HepG2 (cell line): Measurements from ENCODE around the gene TRIM27. TPM values are rescaled to one million over a fixed set of nuclear protein-coding genes. Genes with fewer than 3 reads are reported as not detected.
A peak's percentile ranks its signal among the peaks of the same experiment; 100 is the strongest.

Source experiments
- AGO2 ChIP-seq: fragments of 200-400 bp; formaldehyde crosslinking; optimal IDR thresholded peaks from 2 replicates; pipeline ENCODE3; 2017; ENCODE audit warnings: mild to moderate bottlenecking, low read depth, low read length, moderate library complexity
- CCDC6 ChIP-seq: sonication (generic); formaldehyde crosslinking; IDR thresholded peaks from 2 replicates; pipeline ENCODE4 v1.8.1; 2022; ENCODE audit warnings: mild to moderate bottlenecking, missing genetic modification reagents, moderate library complexity
- FOXC1 ChIP-seq: sonication (generic); formaldehyde crosslinking; IDR thresholded peaks from 2 replicates; pipeline ENCODE4 v1.8.0; 2022; ENCODE audit warnings: mild to moderate bottlenecking, missing genetic modification reagents, borderline replicate concordance
- KAT7 ChIP-seq: IDR thresholded peaks from 2 replicates; pipeline ENCODE4 v1.6.1; 2018; ENCODE audit warnings: borderline replicate concordance, missing compliant biosample characterization
- MED1 ChIP-seq: sonication (generic); formaldehyde crosslinking; IDR thresholded peaks from 2 replicates; pipeline ENCODE4 v1.4.0; 2020; ENCODE audit warnings: missing genetic modification reagents
- NR2C2 ChIP-seq: sonication (generic); formaldehyde crosslinking; IDR thresholded peaks from 2 replicates; pipeline ENCODE4 v1.4.0; 2020; ENCODE audit warnings: missing genetic modification reagents, mild to moderate bottlenecking, moderate library complexity, borderline replicate concordance
- TAF1 ChIP-seq: sonication (generic); formaldehyde crosslinking; IDR thresholded peaks from 2 replicates; pipeline ENCODE4 v1.4.0; 2020; ENCODE audit warnings: missing genetic modification reagents
- TOPORS ChIP-seq: sonication (generic); formaldehyde crosslinking; IDR thresholded peaks from 2 replicates; pipeline ENCODE4 v1.8.0; 2023; ENCODE audit warnings: mild to moderate bottlenecking, missing genetic modification reagents
- ZBTB7B ChIP-seq: sonication (generic); formaldehyde crosslinking; IDR thresholded peaks from 2 replicates; pipeline ENCODE4 v1.4.0; 2020; ENCODE audit warnings: missing genetic modification reagents
- ZNF24 ChIP-seq: fragments of 450-650 bp; IDR thresholded peaks from 2 replicates; pipeline ENCODE4 v1.6.1; 2017; ENCODE audit warnings: antibody characterized with exemption, mild to moderate bottlenecking
- ZNF331 ChIP-seq: sonication (generic); formaldehyde crosslinking; IDR thresholded peaks from 2 replicates; pipeline ENCODE4 v1.4.0; 2020; ENCODE audit warnings: missing genetic modification reagents
- ZNF503 ChIP-seq: sonication (generic); formaldehyde crosslinking; IDR thresholded peaks from 2 replicates; pipeline ENCODE4 v1.4.0; 2020; ENCODE audit warnings: missing genetic modification reagents
- ZNF609 ChIP-seq: sonication (generic); formaldehyde crosslinking; IDR thresholded peaks from 2 replicates; pipeline ENCODE4 v1.4.0; 2020; ENCODE audit warnings: mild to moderate bottlenecking, missing genetic modification reagents, borderline replicate concordance
- ZNF670 ChIP-seq: sonication (generic); formaldehyde crosslinking; IDR thresholded peaks from 2 replicates; pipeline ENCODE4 v1.8.0; 2022; ENCODE audit warnings: mild to moderate bottlenecking, missing genetic modification reagents, borderline replicate concordance
- ZNF674 ChIP-seq: sonication (generic); formaldehyde crosslinking; IDR thresholded peaks from 2 replicates; pipeline ENCODE4 v1.5.0; 2020; ENCODE audit warnings: low read depth, mild to moderate bottlenecking, missing genetic modification reagents
- polyA plus RNA-seq, 8 experiments: library from polyadenylated mRNA; depleted of rRNA in 3 of 8; stranded (reverse) in 7 of 8; unstranded in 1 of 8; fragments of >200 nt; fragmentation: Illumina TruSeq in 4 of 8; extraction: Trizol in 4 of 8; gene quantifications; 2 replicates each; pipeline versions ENCODE4 v1.2.1 to v1.2.3, GENCODE V29; 2011 to 2016; ENCODE audit warnings: low read depth in 4 of 8, missing spikeins in 1 of 8, mixed read lengths in 1 of 8; ENCODE audit not compliant: insufficient read depth in 1 of 8
- total RNA-seq, 5 experiments: library from RNA; depleted of rRNA; stranded (reverse); fragments of >200 nt; fragmentation: Illumina TruSeq; extraction: Trizol; gene quantifications; 2 replicates each; pipeline ENCODE4 v1.2.3, GENCODE V29; 2016; ENCODE audit warnings: low read depth in 1 of 5
- TF ChIP-seq, protein P1 (sequence below): sonication (generic); formaldehyde crosslinking; IDR thresholded peaks from 2 replicates; pipeline ENCODE4 v1.5.0; 2020; ENCODE audit warnings: missing genetic modification reagents, mild to moderate bottlenecking, borderline replicate concordance
- TF ChIP-seq, protein P2 (sequence below): sonication (generic); formaldehyde crosslinking; IDR thresholded peaks from 2 replicates; pipeline ENCODE4 v1.8.0; 2023; ENCODE audit warnings: mild to moderate bottlenecking, missing genetic modification reagents
- TF ChIP-seq, protein P3 (sequence below): sonication (generic); formaldehyde crosslinking; IDR thresholded peaks from 2 replicates; pipeline ENCODE4 v1.4.0; 2020; ENCODE audit warnings: mild to moderate bottlenecking, missing genetic modification reagents

The TRIM27 gene
- total and polyA plus RNA-seq, 2 of the 13 experiments (the other 11 are each of a cell fraction or from before 2014, with no cell fraction given): 88.6 to 112 TPM

DNA sequence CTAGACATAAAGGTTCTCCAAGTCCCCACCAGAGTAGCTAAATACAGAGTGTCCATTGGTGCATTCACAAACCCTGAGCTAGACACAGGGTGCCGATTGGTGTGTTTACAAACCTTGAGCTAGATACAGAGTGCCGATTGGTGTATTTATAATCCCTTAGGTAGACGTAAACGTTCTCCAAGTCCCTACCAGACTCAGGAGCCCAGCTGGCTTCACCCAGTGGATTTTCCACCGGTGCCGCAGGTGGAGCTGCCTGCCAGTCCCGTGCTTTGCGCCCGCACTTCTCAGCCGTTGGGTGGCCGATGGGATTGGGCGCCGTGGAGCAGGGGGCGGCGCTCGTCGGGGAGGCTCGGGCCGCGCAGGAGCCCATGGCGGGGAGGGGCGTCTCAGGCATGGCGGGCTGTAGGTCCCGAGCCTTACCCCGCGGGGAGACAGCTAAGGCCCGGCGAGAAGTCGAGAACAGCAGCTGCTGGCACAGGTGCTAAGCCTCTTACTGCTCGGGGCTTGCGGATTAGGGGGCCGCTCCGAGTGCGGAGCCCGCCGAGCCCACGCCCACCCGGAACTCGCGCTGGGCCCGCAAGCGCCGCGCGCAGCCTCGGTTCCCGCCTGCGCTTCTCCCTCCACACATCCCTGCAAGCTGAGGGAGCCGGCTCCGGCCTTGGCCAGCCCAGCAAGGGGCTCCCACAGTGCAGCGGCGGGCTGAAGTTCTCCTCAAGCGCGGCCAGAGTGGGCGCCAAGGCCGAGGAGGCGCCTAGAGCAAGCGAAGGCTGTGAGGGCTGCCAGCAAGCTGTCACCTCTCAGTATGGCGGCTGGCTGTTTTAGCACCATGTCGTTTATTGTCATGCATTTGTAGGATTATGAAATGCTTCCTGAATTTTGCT lies 57.3 kb downstream of the TRIM27 start (continued):
- TF ChIP-seq ZNF670 (peak; percentile 75), ZNF24 (0 out of 2 replicates have a peak, but pooled peaks have one; percentile 13), AGO2 (peak; percentile 46), ZNF674 (CRISPR knock-in tag) (peak; percentile 69; the same call in 1 of the 2 replicates), FOXC1 (CRISPR knock-in tag) (peak; percentile 93), ZBTB7B (peak; percentile 90), ZNF331 (CRISPR knock-in tag) (peak; percentile 52; the same call in 1 of the 2 replicates), CCDC6 (peak; percentile 56; the same call in 1 of the 2 replicates), NR2C2 (CRISPR knock-in tag) (peak; percentile 27; the same call in 1 of the 2 replicates), KAT7 (peak; percentile 78; the same call in 1 of the 2 replicates), MED1 (peak; percentile 56; the same call in 1 of the 2 replicates), ZNF609 (CRISPR knock-in tag) (peak; percentile 53; the same call in 1 of the 2 replicates), TAF1 (CRISPR knock-in tag) (peak; percentile 68), TOPORS (CRISPR knock-in tag) (peak; percentile 60; the same call in 1 of the 2 replicates), ZNF503 (peak; percentile 57; the same call in 1 of the 2 replicates)
- TF ChIP-seq, protein P1, sequence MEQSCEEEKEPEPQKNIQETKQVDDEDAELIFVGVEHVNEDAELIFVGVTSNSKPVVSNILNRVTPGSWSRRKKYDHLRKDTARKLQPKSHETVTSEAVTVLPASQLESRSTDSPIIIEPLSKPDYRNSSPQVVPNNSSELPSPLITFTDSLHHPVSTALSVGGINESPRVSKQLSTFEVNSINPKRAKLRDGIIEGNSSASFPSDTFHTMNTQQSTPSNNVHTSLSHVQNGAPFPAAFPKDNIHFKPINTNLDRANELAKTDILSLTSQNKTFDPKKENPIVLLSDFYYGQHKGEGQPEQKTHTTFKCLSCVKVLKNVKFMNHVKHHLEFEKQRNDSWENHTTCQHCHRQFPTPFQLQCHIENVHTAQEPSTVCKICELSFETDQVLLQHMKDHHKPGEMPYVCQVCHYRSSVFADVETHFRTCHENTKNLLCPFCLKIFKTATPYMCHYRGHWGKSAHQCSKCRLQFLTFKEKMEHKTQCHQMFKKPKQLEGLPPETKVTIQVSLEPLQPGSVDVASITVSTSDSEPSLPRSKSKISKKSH (CRISPR knock-in tag): peak; percentile 94
- TF ChIP-seq, protein P2, sequence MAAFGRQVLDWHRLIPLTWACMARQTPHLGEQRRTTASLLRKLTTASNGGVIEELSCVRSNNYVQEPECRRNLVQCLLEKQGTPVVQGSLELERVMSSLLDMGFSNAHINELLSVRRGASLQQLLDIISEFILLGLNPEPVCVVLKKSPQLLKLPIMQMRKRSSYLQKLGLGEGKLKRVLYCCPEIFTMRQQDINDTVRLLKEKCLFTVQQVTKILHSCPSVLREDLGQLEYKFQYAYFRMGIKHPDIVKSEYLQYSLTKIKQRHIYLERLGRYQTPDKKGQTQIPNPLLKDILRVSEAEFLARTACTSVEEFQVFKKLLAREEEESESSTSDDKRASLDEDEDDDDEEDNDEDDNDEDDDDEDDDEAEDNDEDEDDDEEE (CRISPR knock-in tag): peak; percentile 57; the same call in 1 of the 2 replicates
- TF ChIP-seq, protein P3, sequence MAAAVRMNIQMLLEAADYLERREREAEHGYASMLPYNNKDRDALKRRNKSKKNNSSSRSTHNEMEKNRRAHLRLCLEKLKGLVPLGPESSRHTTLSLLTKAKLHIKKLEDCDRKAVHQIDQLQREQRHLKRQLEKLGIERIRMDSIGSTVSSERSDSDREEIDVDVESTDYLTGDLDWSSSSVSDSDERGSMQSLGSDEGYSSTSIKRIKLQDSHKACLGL (CRISPR knock-in tag): peak; percentile 89; the same call in 1 of the 2 replicates
